H9 (cell line): Measurements from ENCODE around the gene IL9R. TPM values are rescaled to one million over a fixed set of nuclear protein-coding genes. Genes with fewer than 3 reads are reported as not detected.
"Not testable (repeated sequence)": the region's sequence is repeated elsewhere in the genome, so short reads cannot be mapped to it uniquely, and the experiment has no call there.

Experiments
- DNase-seq: peaks from one replicate; pipeline ENCODE4 v3.0.0-alpha.2; 2017
- H2AFZ ChIP-seq: one replicate; pipeline ENCODE4 v1.6.1; 2013; ENCODE audit warnings: mild to moderate bottlenecking, low read length, control low read depth, moderate library complexity
- H2AK5ac ChIP-seq: 2 replicates; pipeline ENCODE4 v1.6.1; 2013; ENCODE audit warnings: low read length, control low read depth, mixed read lengths; ENCODE audit not compliant: insufficient read length
- H2BK120ac ChIP-seq: one replicate; pipeline ENCODE4 v1.6.1; 2013; ENCODE audit warnings: low read depth, mild to moderate bottlenecking, low read length, control low read depth, inconsistent platforms; ENCODE audit not compliant: poor library complexity, severe bottlenecking
- H2BK12ac ChIP-seq: 2 replicates; pipeline ENCODE4 v1.6.1; 2013; ENCODE audit warnings: low read length, control low read depth, mixed read lengths, low read depth; ENCODE audit not compliant: insufficient read length
- H2BK15ac ChIP-seq: 2 replicates; pipeline ENCODE4 v1.6.1; 2013; ENCODE audit warnings: low read depth, low read length, control low read depth
- H2BK20ac ChIP-seq: one replicate; pipeline ENCODE4 v1.6.1; 2013; ENCODE audit warnings: low read depth, mild to moderate bottlenecking, low read length, control low read depth, inconsistent platforms; ENCODE audit not compliant: poor library complexity, severe bottlenecking
- H2BK5ac ChIP-seq: 2 replicates; pipeline ENCODE4 v1.6.1; 2013; ENCODE audit warnings: low read length, control low read depth, mixed read lengths; ENCODE audit not compliant: insufficient read length
- H3K14ac ChIP-seq: 2 replicates; pipeline ENCODE4 v1.6.1; 2013; ENCODE audit warnings: low read length, control low read depth; ENCODE audit not compliant: insufficient read depth
- H3K18ac ChIP-seq: 2 replicates; pipeline ENCODE4 v1.6.1; 2013; ENCODE audit warnings: low read depth, mild to moderate bottlenecking, mixed read lengths, low read length, control low read depth; ENCODE audit not compliant: insufficient read length
- H3K23ac ChIP-seq: 2 replicates; pipeline ENCODE4 v1.6.1; 2013; ENCODE audit warnings: low read length, control low read depth, mixed read lengths, low read depth; ENCODE audit not compliant: insufficient read length
- H3K23me2 ChIP-seq: 2 replicates; pipeline ENCODE4 v1.6.1; 2013; ENCODE audit warnings: low read depth, mild to moderate bottlenecking, mixed read lengths, low read length, control low read depth; ENCODE audit not compliant: insufficient read length, poor library complexity, severe bottlenecking
- H3K27ac ChIP-seq: 2 replicates; pipeline ENCODE4 v1.5.1; 2013; ENCODE audit warnings: low read length, control low read depth, mixed read lengths, low read depth; ENCODE audit not compliant: insufficient read length
- H3K27me3 ChIP-seq: 2 replicates; pipeline ENCODE4 v1.6.1; 2013; ENCODE audit warnings: low read length, control low read depth, inconsistent platforms; ENCODE audit not compliant: insufficient read depth
- H3K4ac ChIP-seq: 2 replicates; pipeline ENCODE4 v1.6.1; 2013; ENCODE audit warnings: low read depth, mild to moderate bottlenecking, control low read depth, inconsistent platforms, low read length, moderate library complexity
- H3K4me1 ChIP-seq: 2 replicates; pipeline ENCODE4 v1.6.1; 2013; ENCODE audit warnings: low read length, control low read depth, inconsistent platforms; ENCODE audit not compliant: insufficient read depth
- H3K4me2 ChIP-seq: 2 replicates; pipeline ENCODE4 v1.6.1; 2013; ENCODE audit warnings: low read length, control low read depth, mixed read lengths; ENCODE audit not compliant: insufficient read length, insufficient read depth
- H3K56ac ChIP-seq: 2 replicates; pipeline ENCODE4 v1.6.1; 2013; ENCODE audit warnings: low read depth, mild to moderate bottlenecking, mixed read lengths, low read length, control low read depth; ENCODE audit not compliant: insufficient read length
- H3K79me1 ChIP-seq: 2 replicates; pipeline ENCODE4 v1.6.1; 2013; ENCODE audit warnings: low read depth, mild to moderate bottlenecking, moderate library complexity, low read length, control low read depth, inconsistent platforms; ENCODE audit not compliant: insufficient read depth, poor library complexity, severe bottlenecking
- H3K79me2 ChIP-seq: 2 replicates; pipeline ENCODE4 v1.6.1; 2013; ENCODE audit warnings: low read length, control low read depth, inconsistent platforms; ENCODE audit not compliant: insufficient read depth
- H3K9ac ChIP-seq: 2 replicates; pipeline ENCODE4 v1.6.1; 2013; ENCODE audit warnings: low read length, control low read depth, mixed read lengths; ENCODE audit not compliant: insufficient read length; ENCODE audit errors: extremely low read depth
- H3K9me3 ChIP-seq: one replicate; pipeline ENCODE4 v1.6.1; 2013; ENCODE audit warnings: low read depth, low read length, inconsistent platforms; ENCODE audit not compliant: control insufficient read depth
- H3T11ph ChIP-seq: one replicate; pipeline ENCODE4 v1.6.1; 2013; ENCODE audit warnings: mild to moderate bottlenecking, low read length, control low read depth, inconsistent platforms
- H4K20me1 ChIP-seq: one replicate; pipeline ENCODE4 v1.6.1; 2013; ENCODE audit not compliant: control insufficient read depth, insufficient read length, insufficient read depth
- H4K5ac ChIP-seq: 2 replicates; pipeline ENCODE4 v1.6.1; 2013; ENCODE audit warnings: low read depth, mild to moderate bottlenecking, mixed read lengths, low read length, control low read depth; ENCODE audit not compliant: insufficient read length
- H4K8ac ChIP-seq: replicated peaks from 2 replicates; pipeline ENCODE4 v1.6.1; 2013; ENCODE audit warnings: low read length, control low read depth, mixed read lengths, low read depth; ENCODE audit not compliant: insufficient read length
- H4K91ac ChIP-seq: 2 replicates; pipeline ENCODE4 v1.6.1; 2013; ENCODE audit warnings: low read depth, mild to moderate bottlenecking, moderate library complexity, mixed read lengths, low read length, control low read depth; ENCODE audit not compliant: insufficient read length
- H3K27ac Mint-ChIP-seq, 3 experiments: 2 replicates in 2 of 3; 3 replicates in 1 of 3; pipeline ENCODE4 v1.8.0; 2020 to 2021; ENCODE audit warnings: mixed read lengths in 3 of 3, mild to moderate bottlenecking in 1 of 3, moderate library complexity in 1 of 3
- H3K27me3 Mint-ChIP-seq: 2 replicates; pipeline ENCODE4 v1.8.0; 2021; ENCODE audit warnings: low read depth, mild to moderate bottlenecking, moderate library complexity, mixed read lengths
- H3K36me3 Mint-ChIP-seq, 3 experiments: 2 replicates in 2 of 3; 3 replicates in 1 of 3; pipeline ENCODE4 v1.8.0; 2020 to 2021; ENCODE audit warnings: low read depth in 3 of 3, mixed read lengths in 3 of 3; ENCODE audit not compliant: insufficient read depth in 1 of 3
- H3K4me1 Mint-ChIP-seq, 2 experiments: 2 replicates each; pipeline ENCODE4 v1.8.0; 2020; ENCODE audit warnings: mixed read lengths in 2 of 2
- H3K4me3 Mint-ChIP-seq, 2 experiments: 2 replicates in 1 of 2; 3 replicates in 1 of 2; pipeline ENCODE4 v1.8.0; 2020 to 2021; ENCODE audit warnings: mild to moderate bottlenecking in 2 of 2, mixed read lengths in 2 of 2, moderate library complexity in 1 of 2
- H3K9me3 Mint-ChIP-seq, 2 experiments: 2 replicates in 1 of 2; 3 replicates in 1 of 2; pipeline ENCODE4 v1.8.0; 2020; ENCODE audit warnings: mild to moderate bottlenecking in 2 of 2, mixed read lengths in 2 of 2, moderate library complexity in 1 of 2
- WGBS: extraction: QIAGEN DNeasy Blood & Tissue Kit; methylation state at CpG from one replicate; pipeline ENCODE4 v1.1.7; 2013; ENCODE audit warnings: missing lambda C conversion rate, low lambda C conversion rate, mixed read lengths; ENCODE audit not compliant: insufficient read length; ENCODE audit errors: extremely low coverage; 5-methylcytosine and 5-hydroxymethylcytosine counted together
- total RNA-seq: library from RNA; stranded (reverse); gene quantifications from 2 replicates; pipeline ENCODE4 v1.2.1, GENCODE V29; 2021

Gene IL9R
- total RNA-seq, 1 experiment from 2014 or later, result 0.72 TPM

DNA sequence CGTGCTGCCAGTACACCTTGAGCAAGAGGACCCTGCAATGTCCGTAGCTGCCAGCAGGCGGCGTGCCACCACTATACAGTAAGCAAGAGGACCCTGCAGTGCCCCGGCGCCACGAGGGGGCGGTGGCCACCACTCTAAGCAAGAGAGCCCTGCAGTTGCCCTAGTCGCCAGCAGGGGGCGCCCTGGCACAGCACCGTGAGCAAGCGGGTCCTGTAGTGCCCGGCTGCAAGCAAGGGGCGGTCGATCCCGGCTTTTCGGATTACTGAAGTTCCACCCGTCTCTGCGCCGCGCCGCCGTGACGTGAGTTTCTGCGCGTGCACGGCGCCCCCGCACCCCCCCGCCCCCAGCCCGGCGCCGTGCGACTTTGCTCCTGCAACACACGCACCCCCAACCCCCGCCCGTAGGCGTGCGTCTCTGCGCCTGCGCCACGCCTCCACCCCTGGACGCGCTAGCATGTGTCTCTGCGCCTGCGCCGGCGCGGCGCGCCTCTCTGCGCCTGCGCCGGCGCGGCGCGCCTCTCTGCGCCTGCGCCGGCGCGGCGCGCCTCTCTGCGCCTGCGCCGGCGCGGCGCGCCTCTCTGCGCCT, 31.2 kb downstream of the IL9R start:
- not testable (repeated sequence) for H2BK12ac ChIP-seq, H3K4me3 Mint-ChIP-seq, H3K27ac Mint-ChIP-seq, H3K9me3 Mint-ChIP-seq, H4K8ac ChIP-seq, H3K79me2 ChIP-seq, H3K14ac ChIP-seq, H2BK120ac ChIP-seq, H2AFZ ChIP-seq, H3K4me1 Mint-ChIP-seq, H3K18ac ChIP-seq, H3K4me2 ChIP-seq, H3K4ac ChIP-seq, H3K9ac ChIP-seq, H2BK20ac ChIP-seq, H2BK15ac ChIP-seq, H3K36me3 Mint-ChIP-seq, H3K56ac ChIP-seq, H3K4me1 ChIP-seq, H2AK5ac ChIP-seq, H3K9me3 ChIP-seq, H3K27me3 ChIP-seq, H2BK5ac ChIP-seq, H3K27ac ChIP-seq, H3K23ac ChIP-seq, H3K79me1 ChIP-seq, H4K5ac ChIP-seq, H3K27me3 Mint-ChIP-seq, H3T11ph ChIP-seq, DNase-seq, H4K91ac ChIP-seq, H3K23me2 ChIP-seq, H4K20me1 ChIP-seq
- WGBS, result no CpG with 5 or more reads among the region's 73 CpGs

DNA sequence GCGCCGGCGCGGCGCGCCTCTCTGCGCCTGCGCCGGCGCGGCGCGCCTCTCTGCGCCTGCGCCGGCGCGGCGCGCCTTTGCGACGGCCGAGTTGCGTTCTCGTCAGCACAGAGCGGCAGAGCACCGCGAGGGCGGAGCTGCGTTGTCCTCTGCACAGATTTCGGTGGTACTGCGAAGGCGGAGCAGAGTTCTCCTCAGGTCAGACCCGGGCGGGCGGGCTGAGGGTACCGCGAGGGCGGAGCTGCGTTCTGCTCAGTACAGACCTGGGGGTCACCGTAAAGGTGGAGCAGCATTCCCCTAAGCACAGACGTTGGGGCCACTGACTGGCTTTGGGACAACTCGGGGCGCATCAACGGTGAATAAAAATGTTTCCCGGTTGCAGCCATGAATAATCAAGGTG, 31.8 kb downstream of the IL9R start:
- H2BK5ac ChIP-seq, H3K4me1 ChIP-seq, H4K5ac ChIP-seq, H3K27me3 ChIP-seq, H3K27me3 Mint-ChIP-seq, H3K79me1 ChIP-seq, H2AFZ ChIP-seq, H3K36me3 Mint-ChIP-seq, H3K9me3 ChIP-seq, H3K14ac ChIP-seq, H3T11ph ChIP-seq, H3K27ac Mint-ChIP-seq, H3K9me3 Mint-ChIP-seq, H3K56ac ChIP-seq, H2AK5ac ChIP-seq, H3K18ac ChIP-seq, H3K4me3 Mint-ChIP-seq, H3K23me2 ChIP-seq, H3K9ac ChIP-seq, H3K4ac ChIP-seq, H2BK120ac ChIP-seq, H2BK20ac ChIP-seq, DNase-seq, H4K91ac ChIP-seq, H2BK15ac ChIP-seq, H3K79me2 ChIP-seq, H2BK12ac ChIP-seq, H3K4me2 ChIP-seq, H3K23ac ChIP-seq, H3K27ac ChIP-seq, H3K4me1 Mint-ChIP-seq, H4K20me1 ChIP-seq, H4K8ac ChIP-seq: not testable (repeated sequence)
- no CpG with 5 or more reads among the region's 46 CpGs for WGBS
